Activated gamma-delta T cell treated with anti-CD3 and anti-CD28 coated beads, Interleukin-2, amount 50 U/mL, for 16 hours (primary cell): ENCODE measurements around the gene RPTOR.
"Not testable (repeated sequence)": the region's sequence is repeated elsewhere in the genome, so short reads cannot be mapped to it uniquely, and the experiment has no call there.

ENCODE experiments used
- DNase-seq: peaks from one replicate; pipeline ENCODE4 v3.0.0-alpha.2; 2020; ENCODE audit warnings: low read depth

The RPTOR gene

DNA sequence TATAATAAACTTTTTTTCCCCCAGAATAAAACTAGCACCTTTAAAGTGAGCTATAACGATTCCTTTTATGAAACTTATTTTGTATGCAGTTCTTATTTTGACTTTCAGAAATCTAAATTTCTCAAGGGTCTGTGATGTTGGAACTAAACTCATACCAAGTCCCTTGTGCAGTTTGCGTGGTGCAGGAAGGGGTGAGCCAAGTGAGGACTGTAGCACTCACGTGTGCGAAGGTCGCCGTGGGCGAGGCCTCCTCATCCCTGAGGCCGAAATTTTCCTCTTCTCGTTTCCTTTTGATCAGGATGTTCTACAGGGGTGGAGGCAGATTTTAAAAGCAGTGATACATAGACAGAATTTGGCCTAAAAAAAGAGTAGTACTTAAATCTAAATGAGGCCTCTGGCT is 73.7 kb downstream of the RPTOR start:
- no peak for DNase-seq

DNA sequence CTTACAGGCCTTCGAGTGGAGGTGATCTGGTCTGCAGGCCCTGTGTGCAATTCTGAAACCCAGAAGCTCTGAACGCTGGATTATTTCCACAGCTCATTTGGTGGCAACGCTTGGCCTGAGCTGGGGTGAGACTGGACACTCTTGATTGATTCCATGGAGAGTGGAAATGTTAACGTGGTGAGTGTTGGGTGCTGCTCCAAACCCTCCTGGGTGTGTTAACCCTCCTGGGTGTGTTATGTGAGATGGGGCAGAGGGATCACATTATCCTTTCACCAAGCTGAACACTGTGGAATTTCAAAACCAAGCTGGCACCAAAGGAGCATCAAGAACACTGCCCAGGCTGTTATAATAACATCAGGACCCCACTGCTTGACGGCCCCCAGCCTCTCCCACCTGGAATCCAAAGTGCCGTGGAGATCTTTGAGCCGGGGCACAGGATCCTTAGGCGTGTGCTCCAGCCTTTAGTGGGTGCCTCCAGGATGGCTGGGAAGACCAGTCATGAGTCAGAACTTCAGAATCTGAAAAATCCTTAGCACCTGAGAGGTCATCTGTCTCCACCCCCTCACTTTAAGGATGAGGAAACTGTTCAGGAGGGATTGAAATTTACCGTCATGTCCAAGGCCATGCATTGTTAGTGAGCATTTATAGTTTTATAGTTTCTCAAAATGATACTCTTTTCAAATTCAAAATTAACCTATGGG is 75.0 kb downstream of the RPTOR start:
- no peak for DNase-seq

DNA sequence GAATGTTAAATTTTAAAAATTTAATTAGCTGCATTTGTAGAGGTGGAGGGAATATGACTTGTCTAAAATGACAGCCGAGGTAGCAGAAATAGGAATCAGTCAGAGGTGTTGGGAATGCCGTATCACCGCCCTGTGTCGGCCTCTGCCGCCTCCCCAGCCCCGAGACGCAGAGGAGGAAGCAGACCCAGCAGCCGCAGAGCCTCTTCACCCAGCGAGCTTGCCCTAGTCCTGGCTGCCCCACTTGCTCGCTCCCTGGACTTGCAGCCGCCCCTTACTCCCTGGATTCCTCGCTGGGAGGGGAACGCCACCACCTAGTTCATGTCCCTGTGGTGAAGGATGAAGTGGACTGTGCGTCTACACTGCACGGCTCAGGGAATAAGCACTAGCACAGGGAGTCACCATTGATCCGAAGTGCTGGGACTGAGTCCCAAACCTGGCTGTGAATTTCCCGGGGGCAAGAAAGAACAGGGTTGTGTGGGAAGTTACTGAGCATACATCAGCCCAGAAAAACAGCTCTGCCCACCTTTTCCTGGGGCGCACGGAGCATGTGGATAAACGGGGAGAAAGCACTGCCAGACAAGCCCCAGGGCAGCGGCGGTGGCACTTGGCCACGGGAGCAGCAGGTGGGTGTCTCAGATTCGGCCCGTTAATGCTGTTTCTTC is 76.8 kb downstream of the RPTOR start:
- no peak for DNase-seq

DNA sequence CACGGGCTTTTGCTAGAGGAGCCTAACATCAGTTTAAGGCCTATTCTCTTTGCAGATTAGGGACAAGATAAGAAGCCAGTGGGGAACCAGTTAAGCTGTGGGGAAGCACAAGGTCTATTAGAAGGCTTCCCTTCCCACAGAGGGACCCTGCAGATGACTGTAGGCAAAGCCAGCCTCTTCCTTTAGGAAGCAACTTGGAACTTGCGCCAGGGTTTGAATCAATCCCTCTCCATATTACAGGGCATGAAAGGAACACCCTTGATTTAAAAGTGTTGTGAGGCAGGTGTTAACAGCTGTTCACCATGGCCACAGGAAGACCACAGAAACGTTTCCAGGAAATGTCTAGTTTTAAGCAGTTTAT is 77.3 kb downstream of the RPTOR start:
- DNase-seq: no peak

DNA sequence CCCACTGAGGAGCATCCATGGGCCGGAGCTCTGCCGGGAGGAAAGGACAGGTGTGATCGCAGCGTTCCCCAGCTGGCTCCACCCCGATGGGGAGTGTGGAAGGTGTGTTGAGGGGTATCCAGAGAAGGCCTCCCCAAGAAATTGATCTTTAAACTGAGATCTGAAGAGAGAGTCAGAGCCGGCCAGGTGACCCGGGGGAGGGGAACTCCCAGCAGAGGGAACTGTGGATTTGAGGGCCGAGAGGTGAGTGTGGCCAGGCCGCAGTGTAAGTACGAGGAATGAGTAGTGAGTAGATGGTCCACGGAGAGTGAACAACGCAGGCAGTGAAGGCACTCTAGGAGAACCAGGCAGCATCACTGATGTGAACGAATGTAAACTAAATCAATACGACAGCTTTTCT is 80.2 kb downstream of the RPTOR start:
- DNase-seq: no peak

DNA sequence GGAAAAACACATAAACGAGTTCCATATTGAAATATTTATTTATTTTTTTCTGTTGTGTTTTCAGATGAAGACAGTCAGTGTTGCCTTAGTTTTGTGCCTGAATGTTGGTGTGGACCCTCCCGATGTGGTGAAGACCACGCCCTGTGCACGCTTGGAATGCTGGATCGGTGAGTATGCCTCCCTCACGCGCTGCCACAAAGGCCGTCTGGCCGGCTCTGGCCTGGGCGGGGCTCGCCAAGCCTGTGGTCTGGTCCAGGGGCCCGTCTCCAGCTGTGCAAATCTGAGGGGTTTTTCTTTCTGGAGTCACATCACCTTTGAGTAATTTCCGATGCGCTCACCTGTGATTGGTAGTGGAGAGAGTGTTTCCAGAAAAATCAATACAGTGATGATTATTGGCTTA is 81.0 kb downstream of the RPTOR start:
- no peak for DNase-seq

DNA sequence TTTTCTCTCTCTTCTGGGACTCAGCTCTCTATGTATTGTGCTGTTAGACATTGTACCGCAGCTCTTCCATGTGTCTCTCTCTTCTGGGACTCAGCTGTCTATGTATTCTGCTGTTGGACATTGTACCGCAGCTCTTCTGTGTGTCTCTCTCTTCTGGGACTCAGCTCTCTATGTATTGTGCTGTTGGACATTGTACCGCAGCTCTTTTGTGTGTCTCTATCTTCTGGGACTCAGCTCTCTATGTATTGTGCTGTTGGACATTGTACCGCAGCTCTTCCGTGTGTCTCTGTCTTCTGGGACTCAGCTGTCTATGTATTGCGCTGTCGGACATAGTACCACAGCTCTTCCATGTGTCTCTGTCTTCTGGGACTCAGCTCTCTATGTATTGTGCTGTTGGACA is 84.2 kb downstream of the RPTOR start:
- DNase-seq: not testable (repeated sequence)

DNA sequence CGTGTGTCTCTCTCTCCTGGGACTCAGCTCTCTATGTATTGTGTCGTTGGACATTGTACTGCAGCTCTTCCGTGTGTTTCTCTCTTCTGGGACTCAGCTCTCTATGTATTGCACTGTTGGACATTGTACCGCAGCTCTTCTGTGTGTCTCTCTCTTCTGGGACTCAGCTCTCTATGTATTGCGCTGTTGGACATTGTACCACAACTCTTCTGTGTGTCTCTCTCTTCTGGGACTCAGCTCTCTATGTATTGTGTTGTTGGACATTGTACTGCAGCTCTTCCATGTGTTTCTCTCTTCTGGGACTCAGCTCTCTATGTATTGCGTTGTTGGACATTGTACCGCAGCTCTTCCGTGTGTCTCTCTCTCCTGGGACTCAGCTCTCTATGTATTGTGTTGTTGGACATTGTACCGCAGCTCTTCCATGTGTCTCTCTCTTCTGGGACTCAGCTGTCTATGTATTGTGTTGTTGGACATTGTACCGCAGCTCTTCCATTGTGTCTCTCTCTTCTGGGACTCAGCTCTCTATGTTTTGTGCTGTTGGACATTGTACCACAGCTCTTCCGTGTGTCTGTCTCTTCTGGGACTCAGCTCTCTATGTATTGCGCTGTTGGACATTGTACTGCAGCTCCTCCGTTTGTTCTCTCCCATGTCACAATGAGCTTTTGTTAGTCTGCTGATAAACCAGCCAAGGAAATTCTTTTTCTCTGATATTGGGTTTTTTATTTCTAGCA is 84.8 kb downstream of the RPTOR start:
- DNase-seq: no peak

DNA sequence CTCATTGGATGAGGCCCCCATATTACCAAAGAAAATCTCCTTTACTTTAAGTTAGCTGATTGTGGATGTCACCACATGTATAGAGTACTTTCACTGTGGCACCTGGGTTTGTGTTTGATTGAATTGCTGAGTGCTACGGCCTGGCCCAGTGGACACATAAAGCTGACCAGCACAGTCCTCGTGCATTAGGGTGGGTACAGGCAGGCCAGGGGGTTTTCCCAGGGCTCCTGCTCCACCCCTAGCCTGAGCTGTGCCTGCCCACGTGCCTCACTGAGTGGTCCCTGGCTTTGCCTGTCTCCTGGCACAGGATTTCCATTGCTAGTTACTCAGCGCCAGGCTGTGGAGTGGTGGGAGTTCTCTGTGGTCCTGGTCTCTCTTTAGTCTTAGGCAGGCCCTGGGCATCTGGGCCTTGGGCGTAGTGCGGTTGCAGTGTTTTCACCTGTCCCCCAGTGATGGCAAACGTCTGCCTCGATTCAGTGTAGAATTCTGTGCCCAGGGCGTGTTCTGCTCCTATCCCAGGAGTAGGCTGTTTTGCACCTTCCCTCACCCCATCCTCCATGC is 86.0 kb downstream of the RPTOR start:
- DNase-seq: no peak

DNA sequence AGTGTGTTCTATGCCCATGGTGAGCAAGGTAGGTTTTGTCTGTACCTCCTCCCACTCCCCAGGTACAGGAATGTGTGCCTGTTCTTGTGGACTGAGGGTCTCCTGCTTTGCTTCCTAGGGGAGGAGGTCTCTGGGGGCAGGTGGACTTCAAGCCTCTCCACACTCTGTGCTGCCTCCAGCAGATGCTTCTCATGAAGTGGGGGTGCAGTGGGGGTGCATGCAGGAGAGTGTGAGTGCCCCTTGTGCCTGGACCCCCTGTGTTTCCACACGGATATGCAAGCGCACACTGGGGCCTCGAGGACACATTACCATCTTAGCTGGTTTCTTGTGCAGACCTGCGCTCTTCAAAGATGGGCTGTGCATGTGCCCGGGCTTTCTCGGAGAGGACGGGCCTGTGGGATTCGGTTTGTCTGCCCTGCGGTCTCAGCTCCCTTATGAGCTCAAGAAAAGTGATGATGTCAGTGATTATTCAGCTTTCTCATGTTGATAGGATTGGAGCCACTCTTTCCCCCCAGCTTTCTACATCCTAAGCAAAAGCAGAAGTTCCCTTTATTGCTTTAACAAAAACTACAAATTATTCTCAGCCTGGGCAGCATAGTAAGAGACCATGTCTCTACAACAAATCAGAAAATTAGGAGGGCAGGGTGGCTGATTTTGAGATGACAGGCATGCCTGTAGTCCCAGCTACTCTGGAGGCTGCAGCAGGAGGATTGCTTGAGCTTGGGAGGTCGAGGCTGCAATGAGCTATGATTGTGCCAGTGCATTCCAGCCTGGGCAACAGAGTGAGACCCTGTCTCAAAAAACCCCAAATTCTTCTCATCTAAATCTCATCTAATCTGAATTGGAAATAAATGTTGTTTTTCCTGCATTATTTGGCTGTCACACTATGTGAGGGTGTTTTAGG is 86.8 kb downstream of the RPTOR start:
- DNase-seq: no peak

DNA sequence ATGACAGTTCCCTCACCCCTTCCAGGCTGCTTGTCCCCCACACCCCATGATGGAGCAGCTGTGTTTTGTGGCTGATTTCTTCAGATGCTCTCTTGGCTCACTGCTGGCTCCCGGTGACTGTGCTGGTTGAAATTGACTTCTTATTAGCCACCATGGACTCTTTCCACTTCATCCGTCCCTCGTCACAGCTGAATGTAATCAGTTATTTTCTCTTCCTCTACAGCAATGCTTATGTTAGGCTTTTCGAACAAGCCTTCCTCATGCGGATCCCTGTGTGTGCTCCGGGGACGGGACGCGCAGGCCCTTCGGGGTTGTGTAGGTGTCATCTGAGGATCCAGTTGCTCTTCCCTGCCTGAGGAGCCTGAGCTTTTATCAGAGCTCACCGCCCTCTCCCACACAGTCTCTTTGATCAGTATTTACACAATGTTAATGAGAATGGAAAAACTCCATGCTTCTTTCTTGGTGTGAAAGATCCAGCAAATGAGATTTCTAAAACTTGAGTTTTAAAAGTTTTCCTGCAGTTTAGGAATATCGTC is 87.5 kb downstream of the RPTOR start:
- DNase-seq: no peak

DNA sequence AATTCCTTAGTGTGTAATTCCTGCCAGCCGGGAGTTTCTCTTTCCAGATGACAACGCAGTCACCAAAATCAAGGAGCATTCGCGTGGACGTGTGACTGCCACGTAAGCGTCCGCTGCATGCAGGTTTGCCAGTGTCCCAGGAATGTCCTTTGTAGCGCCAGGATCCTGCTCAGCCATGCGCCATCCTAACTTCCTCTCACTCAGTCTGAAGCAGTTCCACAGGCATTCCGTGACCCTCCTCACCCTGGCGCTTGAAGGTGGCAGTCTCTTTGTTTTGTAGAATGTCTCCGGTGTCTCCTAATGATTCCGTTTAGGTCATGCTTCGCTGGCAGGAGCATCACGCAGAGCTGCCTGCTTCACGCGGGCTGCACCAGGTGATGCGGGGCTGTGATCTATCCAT is 88.6 kb downstream of the RPTOR start:
- no peak for DNase-seq

DNA sequence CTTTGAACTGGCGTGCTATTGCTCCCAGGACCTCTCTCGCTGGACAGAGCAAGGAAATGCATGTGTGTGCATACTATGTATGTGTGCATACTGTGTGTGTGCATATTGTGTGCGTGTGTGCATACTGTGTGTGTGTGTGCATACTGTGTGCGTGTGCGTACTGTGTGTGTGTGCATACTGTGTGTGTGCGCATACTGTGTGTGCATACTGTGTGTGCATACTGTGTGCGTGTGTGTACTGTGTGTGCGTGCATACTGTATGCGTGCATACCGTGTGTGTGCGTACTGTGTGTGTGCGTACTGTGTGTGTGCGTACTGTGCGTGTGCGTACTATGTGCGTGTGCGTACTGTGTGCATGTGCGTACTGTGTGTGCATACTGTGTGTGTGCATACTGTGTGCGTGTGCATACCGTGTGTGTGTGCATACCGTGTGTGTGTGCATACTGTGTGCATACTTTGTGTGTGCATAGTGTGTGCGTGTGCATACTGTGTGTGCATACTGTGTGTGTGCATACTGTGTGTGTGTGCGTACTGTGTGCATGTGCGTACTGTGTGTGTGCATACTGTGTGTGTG is 89.4 kb downstream of the RPTOR start:
- no peak for DNase-seq

DNA sequence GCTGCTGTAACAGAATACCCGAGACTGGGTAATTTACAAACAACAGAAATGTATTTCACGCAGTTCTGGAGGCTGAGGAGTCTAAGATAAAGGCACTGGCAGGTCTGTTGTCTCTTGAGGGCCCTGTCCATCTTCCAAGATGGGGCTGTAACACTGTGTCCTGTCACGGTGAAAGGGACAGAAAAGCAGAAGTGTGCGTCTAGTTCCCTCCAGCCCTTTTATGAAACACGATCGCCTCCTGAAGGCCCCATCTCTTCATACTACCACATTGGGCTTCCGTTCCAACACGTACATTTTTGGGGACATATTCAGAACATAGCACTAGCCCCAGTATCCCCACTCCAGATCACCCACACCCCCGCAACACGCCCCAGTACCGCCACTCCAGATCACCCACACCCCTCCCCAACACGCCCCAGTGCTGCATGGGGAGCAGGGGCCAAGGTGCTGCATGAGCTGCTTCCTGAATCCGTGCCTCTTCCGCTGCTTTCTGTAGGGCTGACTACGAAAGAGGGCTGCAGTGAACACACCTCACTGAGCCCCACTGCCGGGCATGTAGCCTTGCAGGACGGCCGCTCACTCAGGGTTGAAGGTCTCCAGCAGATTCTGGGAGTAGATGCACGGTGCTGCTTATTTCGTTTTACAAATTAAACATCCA is 91.9 kb downstream of the RPTOR start:
- no peak for DNase-seq

DNA sequence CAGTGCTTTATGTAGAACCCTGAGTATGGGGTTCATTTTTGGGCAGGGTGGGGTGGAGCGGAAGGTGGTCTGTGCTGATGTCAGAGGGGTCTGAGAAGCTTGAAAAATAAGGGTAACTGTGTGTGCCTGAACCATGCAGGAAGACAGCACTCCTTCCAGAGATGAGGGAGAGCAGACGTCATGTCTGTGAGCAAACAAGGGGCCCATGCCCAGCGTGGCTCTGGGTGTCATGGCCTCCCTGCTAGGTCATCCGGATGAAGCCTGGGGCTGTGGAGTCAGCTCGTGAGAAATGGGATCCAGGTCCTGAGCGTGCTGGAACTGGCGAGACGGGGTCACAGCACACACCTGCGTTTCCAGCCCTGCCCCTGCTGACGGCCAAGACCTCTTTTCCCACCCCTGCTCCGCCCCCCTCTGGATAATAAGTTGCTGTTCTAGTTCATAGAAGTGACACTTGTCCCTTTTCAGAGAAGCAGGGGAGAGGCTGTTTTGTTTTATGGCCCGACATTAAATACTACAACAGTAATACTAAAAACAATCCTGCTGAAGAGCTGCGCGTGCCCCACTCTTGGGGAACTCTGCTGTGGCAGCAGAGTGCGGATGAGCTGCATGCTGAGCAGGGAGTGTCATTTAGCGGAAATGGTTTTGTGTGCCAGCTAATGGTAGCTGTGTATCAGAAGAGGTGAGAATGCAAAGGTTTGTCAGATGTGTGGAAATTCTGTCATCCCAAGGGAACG is 92.6 kb downstream of the RPTOR start:
- DNase-seq: no peak

DNA sequence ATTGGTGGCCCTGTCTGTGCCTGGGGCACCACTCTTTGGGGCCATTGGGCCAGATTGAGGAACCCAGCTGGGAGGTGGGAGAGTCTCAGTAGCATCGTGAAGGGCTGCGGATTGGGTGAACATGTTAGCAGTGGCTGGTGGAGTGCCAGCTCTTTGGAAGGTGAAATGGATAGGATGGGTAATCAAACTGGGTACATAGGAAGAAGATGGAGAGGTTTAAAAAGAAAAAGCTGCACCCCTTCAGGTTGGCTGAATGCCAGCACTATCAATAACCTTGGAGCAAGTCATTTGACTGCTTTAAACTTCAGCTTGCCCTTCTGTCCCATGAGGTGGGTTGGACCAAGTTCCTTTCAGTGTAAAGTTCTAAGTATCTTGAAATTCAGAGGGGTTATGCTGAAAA is 95.0 kb downstream of the RPTOR start:
- DNase-seq: no peak

DNA sequence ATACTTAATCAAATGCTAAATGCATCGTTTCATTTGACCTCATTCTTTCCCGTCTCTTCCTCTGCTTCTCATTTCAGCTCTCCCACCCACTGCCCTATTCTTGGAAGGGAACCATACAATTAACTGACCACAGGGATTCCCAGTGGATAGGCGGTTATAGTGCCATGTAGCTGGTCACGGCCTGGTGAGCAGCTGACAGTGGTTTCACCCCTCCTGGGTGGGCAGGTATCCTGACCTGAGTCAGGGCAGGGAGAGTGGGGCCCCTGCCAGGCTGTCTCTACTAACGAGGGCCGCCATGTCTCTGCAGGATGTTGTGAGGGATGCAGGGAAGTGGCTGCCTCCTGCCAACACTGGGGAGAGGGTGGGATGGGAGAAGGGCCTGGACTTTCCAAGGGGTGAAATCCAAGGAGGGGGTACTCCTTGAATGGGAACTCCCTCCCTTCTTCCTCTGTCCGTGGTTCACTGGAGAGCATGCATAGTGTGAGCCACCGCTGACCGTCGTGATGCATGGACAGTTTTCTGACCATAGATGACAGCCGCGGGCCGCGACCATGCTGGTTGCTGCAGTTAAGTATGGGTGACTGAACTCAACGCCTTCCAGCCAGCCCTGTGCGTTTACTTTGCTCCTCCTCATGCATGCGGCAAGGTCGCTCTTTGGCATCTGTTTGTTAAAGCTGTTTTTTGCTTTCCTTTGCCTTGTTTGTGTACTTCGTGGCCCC is 95.9 kb downstream of the RPTOR start:
- no peak for DNase-seq

DNA sequence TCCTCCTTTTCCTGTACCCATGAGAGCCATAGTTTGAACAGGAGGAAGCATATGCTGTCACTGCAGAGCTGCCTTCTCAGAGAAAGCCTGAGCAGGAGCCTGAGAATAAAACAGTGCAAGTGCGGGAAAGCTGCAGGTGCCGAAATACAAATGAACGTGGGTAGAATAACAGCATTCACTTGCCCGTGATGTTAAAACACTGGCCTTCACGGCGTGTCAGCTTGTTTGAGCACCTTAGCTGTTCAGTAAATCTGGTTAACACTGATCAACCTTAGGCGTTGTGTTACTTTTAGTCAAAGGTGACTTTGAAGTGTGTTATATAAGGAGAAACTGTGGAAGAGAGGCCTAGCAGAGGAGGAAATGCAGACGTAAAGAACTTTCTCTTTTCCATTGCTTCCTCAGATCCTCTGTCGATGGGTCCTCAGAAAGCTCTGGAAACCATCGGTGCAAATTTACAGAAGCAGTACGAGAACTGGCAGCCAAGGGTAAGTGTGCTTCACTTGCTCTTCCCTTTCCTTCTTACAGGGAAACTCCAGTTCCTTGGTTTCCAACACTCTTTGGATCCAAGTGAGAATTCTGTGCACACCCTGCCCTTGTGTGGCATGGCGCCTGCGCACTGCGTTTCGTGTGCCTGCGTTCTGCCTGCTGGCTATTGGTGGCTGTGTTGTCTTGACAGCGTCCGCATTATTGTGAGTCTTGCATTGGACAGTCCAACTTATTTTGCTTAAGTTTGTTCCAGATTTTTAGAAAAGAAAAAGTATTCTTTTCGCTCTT is 98.9 kb downstream of the RPTOR start:
- no peak for DNase-seq

DNA sequence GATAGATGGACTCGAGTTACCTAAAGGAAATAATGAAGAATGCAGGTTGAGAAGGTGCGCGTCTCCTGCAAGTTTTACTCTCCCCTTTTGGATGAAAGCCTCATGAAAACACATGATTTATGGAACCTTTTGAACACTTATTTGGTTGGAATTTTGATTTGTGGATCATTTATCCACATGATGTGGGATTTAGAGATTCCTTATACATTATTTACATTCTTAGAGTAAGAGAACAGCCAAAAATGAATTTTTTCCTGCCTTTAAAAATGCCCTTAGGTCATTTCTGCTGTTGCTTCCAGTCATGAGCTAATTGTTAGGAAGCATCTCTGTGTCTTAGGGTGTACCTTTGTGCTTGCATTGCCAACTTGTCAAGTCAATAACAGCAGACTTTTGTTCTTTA is 99.9 kb downstream of the RPTOR start:
- no peak for DNase-seq
